Activated gamma-delta T cell treated with anti-CD3 and anti-CD28 coated beads, Interleukin-2, amount 50 U/mL, for 16 hours (primary cell): ENCODE data around the gene SUSD5.
"Not testable (repeated sequence)": the region's sequence is repeated elsewhere in the genome, so short reads cannot be mapped to it uniquely, and the experiment has no call there.

Source experiments
- DNase-seq: peaks from one replicate; pipeline ENCODE4 v3.0.0-alpha.2; 2020; ENCODE audit warnings: low read depth

SUSD5 gene

GRCh38 chr3:33194303-33194702 is 24.3 kb downstream of the SUSD5 start:
- DNase-seq: no peak

GRCh38 chr3:33187368-33187634 is 31.3 kb downstream of the SUSD5 start:
- DNase-seq: no peak

GRCh38 chr3:33186524-33187367 is 31.9 kb downstream of the SUSD5 start:
- no peak for DNase-seq

GRCh38 chr3:33184863-33185262 is 33.7 kb downstream of the SUSD5 start:
- DNase-seq: no peak

- DNase-seq: not testable (repeated sequence)
Measured at GRCh38 chr3:33181641-33182040, 37.0 kb downstream of the SUSD5 start.

GRCh38 chr3:33181229-33181628 is 37.4 kb downstream of the SUSD5 start:
- DNase-seq: no peak

GRCh38 chr3:33179132-33179531 is 39.5 kb downstream of the SUSD5 start:
- no peak for DNase-seq

GRCh38 chr3:33174711-33175414 is 43.7 kb downstream of the SUSD5 start:
- no peak for DNase-seq

GRCh38 chr3:33174095-33174494 is 44.5 kb downstream of the SUSD5 start:
- DNase-seq: no peak

GRCh38 chr3:33173672-33174071 is 44.9 kb downstream of the SUSD5 start:
- DNase-seq: no peak

GRCh38 chr3:33173103-33173502 is 45.5 kb downstream of the SUSD5 start:
- DNase-seq: no peak

- DNase-seq: no peak
Measured at GRCh38 chr3:33171580-33171979, 47.0 kb downstream of the SUSD5 start.

GRCh38 chr3:33170531-33170930 is 48.1 kb downstream of the SUSD5 start:
- DNase-seq: no peak

GRCh38 chr3:33167716-33168336 is 50.8 kb downstream of the SUSD5 start:
- DNase-seq: no peak

GRCh38 chr3:33167284-33167683 is 51.3 kb downstream of the SUSD5 start:
- no peak for DNase-seq

- DNase-seq: no peak
Measured at GRCh38 chr3:33166095-33166494, 52.5 kb downstream of the SUSD5 start.

GRCh38 chr3:33165372-33165771 is 53.2 kb downstream of the SUSD5 start:
- no peak for DNase-seq

- DNase-seq: not testable (repeated sequence)
Measured at GRCh38 chr3:33162621-33163020, 56.0 kb downstream of the SUSD5 start.

GRCh38 chr3:33159981-33160380 is 58.6 kb downstream of the SUSD5 start:
- DNase-seq: no peak

GRCh38 chr3:33159234-33159633 is 59.4 kb downstream of the SUSD5 start:
- DNase-seq: no peak

GRCh38 chr3:33155301-33155700 is 63.3 kb downstream of the SUSD5 start:
- DNase-seq: no peak

- DNase-seq: no peak
Measured at GRCh38 chr3:33153782-33154181, 64.8 kb downstream of the SUSD5 start.
